Retinal pigment epithelial cell (primary cell): ENCODE data around the gene GMDS.

Source experiments
- DNase-seq: peaks from one replicate; pipeline ENCODE4 v3.0.0-alpha.2; 2010; ENCODE audit warnings: low read depth
- H3K4me3 ChIP-seq: 2 replicates; pipeline ENCODE4 v1.5.1; 2011; ENCODE audit warnings: mild to moderate bottlenecking, low read length, control low read depth, moderate library complexity
- CTCF ChIP-seq: conservative IDR thresholded peaks from 2 replicates; pipeline ENCODE4 v1.5.1; 2011; ENCODE audit warnings: low read depth, low read length, control low read depth, inconsistent platforms

GMDS gene

GRCh38 chr6:2099870-2100269, 145.5 kb downstream of the GMDS start:
- no peak for DNase-seq
- H3K4me3 ChIP-seq, result no peak overlapping the region
- no peak for TF ChIP-seq CTCF

- no peak overlapping the region for H3K4me3 ChIP-seq
- no peak for TF ChIP-seq CTCF
- no peak for DNase-seq
Measured at GRCh38 chr6:2097464-2097863, 147.9 kb downstream of the GMDS start.

GRCh38 chr6:2094642-2095041, 150.8 kb downstream of the GMDS start:
- no peak overlapping the region for H3K4me3 ChIP-seq
- no peak for TF ChIP-seq CTCF
- DNase-seq, result no peak

- DNase-seq, result no peak
- no peak for TF ChIP-seq CTCF
- no peak overlapping the region for H3K4me3 ChIP-seq
Measured at GRCh38 chr6:2086326-2086965, 159.0 kb downstream of the GMDS start.

- no peak for TF ChIP-seq CTCF
- no peak for DNase-seq
- no peak overlapping the region for H3K4me3 ChIP-seq
Measured at GRCh38 chr6:2085657-2086056, 159.7 kb downstream of the GMDS start.

GRCh38 chr6:2081155-2082138, 164.0 kb downstream of the GMDS start:
- H3K4me3 ChIP-seq, result no peak overlapping the region
- TF ChIP-seq CTCF, result no peak
- no peak for DNase-seq
